ENCODE results near the gene ALOX12.
"Not testable (repeated sequence)": the region's sequence is repeated elsewhere in the genome, so short reads cannot be mapped to it uniquely, and the experiment has no call there.

Gene ALOX12

GRCh38 chr17:7047566-7047965, 51.7 kb downstream of the ALOX12 start:
- no peak for DNase-seq

DNA sequence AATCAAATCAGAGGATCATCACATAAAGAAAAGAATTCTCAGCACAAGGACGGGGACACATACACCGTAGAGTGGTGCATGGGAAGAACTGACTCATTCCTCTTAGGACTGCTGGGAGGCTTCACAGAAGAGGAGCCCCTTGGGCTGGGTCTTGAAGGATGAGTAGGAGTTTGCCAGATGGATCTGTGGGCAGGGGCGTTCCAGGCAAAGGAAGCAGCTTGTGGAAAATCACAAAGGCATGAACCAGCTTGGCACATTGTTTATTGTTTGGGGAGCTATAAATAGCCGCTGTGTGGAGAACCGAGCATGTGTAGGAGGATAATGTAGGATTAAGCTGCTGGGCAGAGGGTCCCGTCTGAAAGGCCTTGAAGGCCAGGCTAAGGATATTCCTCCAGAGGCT, 53.1 kb downstream of the ALOX12 start:
- DNase-seq = no peak

- DNase-seq = not testable (repeated sequence)
These were observed 54.7 kb downstream of the ALOX12 start for GRCh38 chr17:7050583-7050982.

- no peak for DNase-seq
These were observed 60.5 kb downstream of the ALOX12 start for GRCh38 chr17:7056386-7056785.

- no peak for DNase-seq
These were observed 63.1 kb downstream of the ALOX12 start for GRCh38 chr17:7058831-7059447.
